ENCODE data around the gene SENP3.
A peak's percentile ranks its signal among the peaks of the same experiment; 100 is the strongest.

Gene SENP3

DNA sequence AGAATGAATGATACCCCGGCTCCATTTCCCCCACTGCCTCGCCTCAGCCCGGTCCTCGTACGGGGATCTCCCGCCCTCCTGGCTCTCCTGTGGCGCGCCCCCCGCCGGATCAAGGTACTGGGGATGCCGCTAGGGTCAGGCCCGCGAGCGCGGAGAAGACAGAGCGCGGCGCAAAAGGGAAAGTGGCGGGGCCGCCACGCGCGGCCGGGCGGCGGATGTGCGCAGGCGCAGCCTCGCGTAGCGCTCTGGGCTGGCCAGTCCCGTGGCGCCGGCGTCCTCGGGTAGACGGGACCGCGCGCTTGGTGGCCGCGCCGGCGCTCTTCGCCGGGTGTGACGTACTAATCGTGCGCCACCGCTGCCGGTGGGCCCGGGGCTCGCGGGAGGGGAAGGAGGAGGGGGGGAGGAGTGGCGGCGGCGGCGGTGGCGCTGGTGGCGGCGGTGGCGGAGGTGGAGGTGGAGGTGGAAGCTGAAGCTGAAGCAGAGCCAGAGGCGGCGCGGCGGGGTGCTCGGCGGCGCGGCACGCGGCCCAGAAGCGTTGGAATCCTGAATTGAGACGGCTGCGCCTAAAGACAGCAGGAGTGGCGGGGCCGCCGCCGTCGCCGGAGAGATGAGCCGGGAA is at the start of gene SENP3:
TSS of gene SENP3 (plus strand) at position 331 of the 619 bp plus-strand sequence. CDS start 1,158 bp downstream, outside the sequence.
- Histone ChIP-seq H3K36me3 (ENCODE audit: control insufficient read depth, low read depth, low read length) (peaks cover 27% of the 10 kb centered on the region), H3K9me3 (ENCODE audit: control insufficient read depth, low read depth, low read length) (no peaks in the 10 kb centered on the region), H3K27ac (ENCODE audit: low read length) (peak within 1 kb of the TSS; percentile 61), H3K4me1 (ENCODE audit: control insufficient read depth, low read depth, low read length) (peaks cover 31% of the 10 kb centered on the region), H3K9ac (ENCODE audit: low read length) (peak within 1 kb of the TSS; percentile 80), H3K27me3 (ENCODE audit: control insufficient read depth, insufficient read depth, low read length) (no peaks in the 10 kb centered on the region), H3K4me3 (ENCODE audit: low read length) (peak within 1 kb of the TSS; percentile 86)

DNA sequence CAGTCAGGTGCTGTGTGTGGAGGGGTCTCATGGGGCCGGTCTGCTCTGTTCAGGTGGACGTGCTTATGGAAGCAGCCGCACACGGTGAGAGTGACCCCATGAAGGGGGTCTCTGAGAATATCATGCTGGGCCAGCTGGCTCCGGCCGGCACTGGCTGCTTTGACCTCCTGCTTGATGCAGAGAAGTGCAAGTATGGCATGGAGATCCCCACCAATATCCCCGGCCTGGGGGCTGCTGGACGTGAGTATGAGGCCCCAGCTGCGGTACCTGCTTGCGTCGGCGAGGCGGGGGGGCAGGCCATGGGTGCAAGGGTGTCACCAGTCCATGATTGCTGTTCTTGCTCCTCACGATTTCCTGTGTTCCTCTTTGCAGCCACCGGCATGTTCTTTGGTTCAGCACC is 49.6 kb upstream of the SENP3 start:
- peaks cover 67% of the 10 kb centered on the region for H3K36me3 ChIP-seq (ENCODE audit: control insufficient read depth, low read depth, low read length)
- no peak overlapping the region for H3K9ac ChIP-seq (ENCODE audit: low read length)
- H3K27ac ChIP-seq (ENCODE audit: low read length) = no peak overlapping the region
- no peaks in the 10 kb centered on the region for H3K4me1 ChIP-seq (ENCODE audit: control insufficient read depth, low read depth, low read length)
- no peaks in the 10 kb centered on the region for H3K9me3 ChIP-seq (ENCODE audit: control insufficient read depth, low read depth, low read length)
- no peak overlapping the region for H3K4me3 ChIP-seq (ENCODE audit: low read length)
- no peaks in the 10 kb centered on the region for H3K27me3 ChIP-seq (ENCODE audit: control insufficient read depth, insufficient read depth, low read length)

DNA sequence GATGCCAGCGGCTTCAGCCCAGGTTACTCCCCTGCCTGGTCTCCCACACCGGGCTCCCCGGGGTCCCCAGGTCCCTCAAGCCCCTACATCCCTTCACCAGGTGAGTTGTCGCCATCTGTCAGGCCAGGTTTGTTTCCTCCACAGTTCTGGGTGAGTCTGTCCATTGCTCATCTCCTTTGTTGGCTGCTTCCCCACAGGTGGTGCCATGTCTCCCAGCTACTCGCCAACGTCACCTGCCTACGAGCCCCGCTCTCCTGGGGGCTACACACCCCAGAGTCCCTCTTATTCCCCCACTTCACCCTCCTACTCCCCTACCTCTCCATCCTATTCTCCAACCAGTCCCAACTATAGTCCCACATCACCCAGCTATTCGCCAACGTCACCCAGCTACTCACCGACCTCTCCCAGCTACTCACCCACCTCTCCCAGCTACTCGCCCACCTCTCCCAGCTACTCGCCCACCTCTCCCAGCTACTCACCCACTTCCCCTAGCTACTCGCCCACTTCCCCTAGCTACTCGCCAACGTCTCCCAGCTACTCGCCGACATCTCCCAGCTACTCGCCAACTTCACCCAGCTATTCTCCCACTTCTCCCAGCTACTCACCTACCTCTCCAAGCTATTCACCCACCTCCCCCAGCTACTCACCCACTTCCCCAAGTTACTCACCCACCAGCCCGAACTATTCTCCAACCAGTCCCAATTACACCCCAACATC is 48.7 kb upstream of the SENP3 start:
- Histone ChIP-seq H3K27ac (ENCODE audit: low read length) (no peak overlapping the region), H3K4me3 (ENCODE audit: low read length) (no peak overlapping the region), H3K9me3 (ENCODE audit: control insufficient read depth, low read depth, low read length) (no peaks in the 10 kb centered on the region), H3K9ac (ENCODE audit: low read length) (no peak overlapping the region), H3K27me3 (ENCODE audit: control insufficient read depth, insufficient read depth, low read length) (no peaks in the 10 kb centered on the region), H3K4me1 (ENCODE audit: control insufficient read depth, low read depth, low read length) (no peaks in the 10 kb centered on the region), H3K36me3 (ENCODE audit: control insufficient read depth, low read depth, low read length) (peaks cover 60% of the 10 kb centered on the region)

DNA sequence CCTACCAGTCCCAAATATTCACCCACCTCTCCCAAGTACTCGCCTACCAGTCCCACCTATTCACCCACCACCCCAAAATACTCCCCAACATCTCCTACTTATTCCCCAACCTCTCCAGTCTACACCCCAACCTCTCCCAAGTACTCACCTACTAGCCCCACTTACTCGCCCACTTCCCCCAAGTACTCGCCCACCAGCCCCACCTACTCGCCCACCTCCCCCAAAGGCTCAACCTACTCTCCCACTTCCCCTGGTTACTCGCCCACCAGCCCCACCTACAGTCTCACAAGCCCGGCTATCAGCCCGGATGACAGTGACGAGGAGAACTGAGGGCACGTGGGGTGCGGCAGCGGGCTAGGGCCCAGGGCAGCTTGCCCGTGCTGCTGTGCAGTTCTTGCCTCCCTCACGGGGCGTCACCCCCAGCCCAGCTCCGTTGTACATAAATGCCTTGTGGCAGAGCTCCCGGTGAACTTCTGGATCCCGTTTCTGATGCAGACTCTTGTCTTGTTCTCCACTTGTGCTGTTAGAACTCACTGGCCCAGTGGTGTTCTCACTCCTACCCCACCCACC is 47.8 kb upstream of the SENP3 start:
- peaks cover 51% of the 10 kb centered on the region for H3K36me3 ChIP-seq (ENCODE audit: control insufficient read depth, low read depth, low read length)
- H3K27me3 ChIP-seq (ENCODE audit: control insufficient read depth, insufficient read depth, low read length) = no peaks in the 10 kb centered on the region
- no peak overlapping the region for H3K9ac ChIP-seq (ENCODE audit: low read length)
- no peak overlapping the region for H3K27ac ChIP-seq (ENCODE audit: low read length)
- no peaks in the 10 kb centered on the region for H3K9me3 ChIP-seq (ENCODE audit: control insufficient read depth, low read depth, low read length)
- no peak overlapping the region for H3K4me3 ChIP-seq (ENCODE audit: low read length)
- H3K4me1 ChIP-seq (ENCODE audit: control insufficient read depth, low read depth, low read length) = no peaks in the 10 kb centered on the region

DNA sequence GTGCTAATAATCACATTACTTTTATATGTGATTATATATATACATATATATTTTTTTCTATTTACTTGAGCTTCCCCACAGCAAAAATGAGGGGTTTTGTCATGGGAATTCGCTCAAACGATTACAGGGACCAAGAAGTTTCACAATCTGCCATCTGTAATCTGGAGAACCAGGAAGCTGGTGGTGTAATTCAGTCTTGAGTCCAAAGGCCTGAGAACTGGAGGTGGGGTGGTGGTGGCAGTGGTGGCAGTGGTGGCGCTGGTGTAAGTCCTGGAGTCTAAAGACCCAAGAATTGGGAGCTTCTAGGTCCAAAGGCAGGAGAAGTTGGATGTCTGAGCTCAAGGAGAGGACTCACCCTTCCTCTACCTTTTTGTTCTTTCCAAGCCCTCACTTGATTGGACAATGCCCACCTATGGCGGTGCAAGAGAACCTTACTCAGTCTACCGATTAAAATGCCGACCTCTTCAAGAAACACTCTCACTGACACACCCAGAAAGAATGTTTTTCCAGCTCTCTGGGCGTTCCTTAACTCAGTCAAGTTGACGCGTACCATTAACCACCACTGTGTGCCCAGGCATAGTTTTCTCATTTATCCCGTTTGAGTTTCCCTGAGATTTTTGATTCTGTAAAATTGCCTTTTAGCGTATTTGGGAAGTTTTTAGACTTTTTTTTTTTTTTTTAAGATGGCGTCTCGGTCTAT is 45.7 kb upstream of the SENP3 start:
- H3K9me3 ChIP-seq (ENCODE audit: control insufficient read depth, low read depth, low read length) = no peaks in the 10 kb centered on the region
- H3K36me3 ChIP-seq (ENCODE audit: control insufficient read depth, low read depth, low read length) = peaks cover 30% of the 10 kb centered on the region
- no peak overlapping the region for H3K9ac ChIP-seq (ENCODE audit: low read length)

DNA sequence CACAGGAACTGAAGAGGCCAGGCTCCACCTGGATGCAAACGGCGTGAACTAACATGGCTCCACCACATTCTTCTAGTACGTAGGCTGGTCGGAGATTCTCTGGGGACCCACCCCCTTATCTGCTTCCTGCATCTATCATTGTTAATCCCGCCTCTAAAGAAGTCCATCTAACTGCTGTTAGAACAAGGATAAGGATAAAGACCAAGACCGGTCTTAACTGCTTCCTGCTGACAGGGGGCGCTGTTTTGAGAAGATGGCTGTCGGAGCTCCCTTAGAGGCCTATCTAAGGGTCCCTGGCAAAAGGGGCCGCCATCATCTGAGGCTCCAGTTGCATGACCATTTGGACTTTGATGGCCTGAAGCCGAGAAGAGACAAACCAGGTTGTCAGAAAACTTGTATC is 38.7 kb upstream of the SENP3 start:
- Histone ChIP-seq H3K27ac (ENCODE audit: low read length) (no peak overlapping the region), H3K4me1 (ENCODE audit: control insufficient read depth, low read depth, low read length) (no peaks in the 10 kb centered on the region), H3K9me3 (ENCODE audit: control insufficient read depth, low read depth, low read length) (no peaks in the 10 kb centered on the region), H3K4me3 (ENCODE audit: low read length) (no peak overlapping the region), H3K36me3 (ENCODE audit: control insufficient read depth, low read depth, low read length) (no peaks in the 10 kb centered on the region), H3K9ac (ENCODE audit: low read length) (no peak overlapping the region), H3K27me3 (ENCODE audit: control insufficient read depth, insufficient read depth, low read length) (no peaks in the 10 kb centered on the region)

More for the DNA sequence above, 45.7 kb upstream of the SENP3 start:
- Histone ChIP-seq H3K27me3 (ENCODE audit: control insufficient read depth, insufficient read depth, low read length) (no peaks in the 10 kb centered on the region), H3K4me1 (ENCODE audit: control insufficient read depth, low read depth, low read length) (no peaks in the 10 kb centered on the region), H3K27ac (ENCODE audit: low read length) (no peak overlapping the region), H3K4me3 (ENCODE audit: low read length) (no peak overlapping the region)

DNA sequence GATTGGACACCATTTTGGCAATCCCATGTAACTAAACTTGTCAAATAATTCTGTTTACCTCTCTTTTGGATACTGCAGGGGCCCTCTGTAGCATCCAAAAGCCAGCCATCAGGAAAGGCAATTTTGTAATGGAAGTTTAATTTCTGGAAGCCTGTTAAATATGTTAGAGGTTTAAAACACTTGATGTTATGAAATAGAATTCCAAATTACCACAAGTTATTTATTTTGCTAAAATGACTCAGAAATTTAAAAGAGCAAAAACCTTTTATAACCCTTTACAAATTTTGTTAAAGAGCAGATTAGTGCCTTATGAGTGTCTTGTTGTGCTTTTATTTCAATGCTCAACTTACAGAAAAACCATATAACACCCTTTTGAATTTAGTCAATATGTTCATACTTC is 32.9 kb upstream of the SENP3 start:
- Histone ChIP-seq H3K27ac (ENCODE audit: low read length) (no peak overlapping the region), H3K9me3 (ENCODE audit: control insufficient read depth, low read depth, low read length) (peaks cover 7% of the 10 kb centered on the region), H3K36me3 (ENCODE audit: control insufficient read depth, low read depth, low read length) (no peaks in the 10 kb centered on the region), H3K4me3 (ENCODE audit: low read length) (no peak overlapping the region), H3K4me1 (ENCODE audit: control insufficient read depth, low read depth, low read length) (no peaks in the 10 kb centered on the region), H3K9ac (ENCODE audit: low read length) (no peak overlapping the region), H3K27me3 (ENCODE audit: control insufficient read depth, insufficient read depth, low read length) (no peaks in the 10 kb centered on the region)

DNA sequence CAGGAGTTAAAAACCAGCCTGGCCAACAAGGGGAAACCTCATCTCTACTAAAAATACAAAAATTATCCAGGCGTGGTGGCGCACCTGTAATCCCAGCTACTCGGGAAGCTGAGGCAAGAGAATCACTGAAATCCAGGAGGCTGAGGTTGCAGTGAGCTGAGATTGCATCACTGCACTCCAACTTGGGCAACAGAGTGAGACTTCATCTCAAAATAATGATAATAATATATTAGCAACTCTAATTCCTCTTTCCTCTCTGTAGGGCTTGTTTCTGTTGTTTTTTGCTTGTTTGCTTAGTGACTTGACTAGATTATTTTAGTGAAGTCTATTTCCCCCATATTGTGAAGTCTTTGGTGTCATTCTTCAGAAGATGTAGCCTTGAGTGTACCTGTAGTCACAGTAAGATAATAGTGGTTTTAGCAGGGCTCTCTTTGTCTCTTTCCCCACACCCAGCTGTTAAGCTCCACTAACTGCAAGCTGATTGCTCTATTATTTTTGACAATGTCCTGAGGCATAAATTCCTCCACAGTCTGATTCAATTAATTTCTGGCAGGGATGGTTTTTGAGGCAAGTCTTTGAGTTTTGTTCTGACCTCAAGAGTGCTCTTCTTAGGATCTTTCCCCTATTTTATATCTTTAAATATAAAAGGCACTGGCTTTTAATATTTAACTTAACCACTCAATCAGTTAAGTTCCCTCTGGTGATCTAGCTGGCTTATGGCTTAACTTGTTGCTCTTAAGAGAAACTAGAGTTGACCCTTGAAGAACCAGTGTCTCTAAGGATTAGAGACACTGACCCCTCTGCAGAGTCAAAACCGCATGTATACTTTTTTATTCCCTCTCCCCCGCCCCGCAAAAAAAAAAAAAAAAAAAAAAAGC is 31.5 kb upstream of the SENP3 start:
- no peak overlapping the region for H3K9ac ChIP-seq (ENCODE audit: low read length)
- peaks cover 7% of the 10 kb centered on the region for H3K9me3 ChIP-seq (ENCODE audit: control insufficient read depth, low read depth, low read length)
- no peak overlapping the region for H3K27ac ChIP-seq (ENCODE audit: low read length)
- no peaks in the 10 kb centered on the region for H3K36me3 ChIP-seq (ENCODE audit: control insufficient read depth, low read depth, low read length)
- no peaks in the 10 kb centered on the region for H3K4me1 ChIP-seq (ENCODE audit: control insufficient read depth, low read depth, low read length)
- no peak overlapping the region for H3K4me3 ChIP-seq (ENCODE audit: low read length)
- H3K27me3 ChIP-seq (ENCODE audit: control insufficient read depth, insufficient read depth, low read length) = no peaks in the 10 kb centered on the region

DNA sequence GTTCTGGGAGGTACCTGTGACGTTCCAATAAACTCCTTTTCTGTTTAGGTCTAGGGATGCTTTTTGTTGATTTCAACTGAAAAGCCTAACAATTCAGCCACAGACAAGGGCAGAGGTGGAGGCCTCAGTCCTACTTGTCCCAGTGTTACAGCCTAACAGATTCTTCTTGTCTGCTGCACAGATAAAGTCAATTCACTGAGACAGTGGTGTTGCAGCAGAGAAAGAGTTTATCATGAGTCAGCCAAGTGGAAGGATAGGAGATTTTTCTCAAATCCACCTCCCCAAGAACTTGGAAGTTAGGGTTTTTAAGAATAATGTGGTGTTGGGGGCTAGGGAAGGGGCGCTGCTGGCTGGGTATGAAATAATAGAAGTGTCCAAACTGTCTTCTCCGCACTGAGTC is 23.7 kb upstream of the SENP3 start:
- Histone ChIP-seq H3K27me3 (ENCODE audit: control insufficient read depth, insufficient read depth, low read length) (no peaks in the 10 kb centered on the region), H3K4me1 (ENCODE audit: control insufficient read depth, low read depth, low read length) (no peaks in the 10 kb centered on the region), H3K9ac (ENCODE audit: low read length) (no peak overlapping the region), H3K9me3 (ENCODE audit: control insufficient read depth, low read depth, low read length) (no peaks in the 10 kb centered on the region), H3K4me3 (ENCODE audit: low read length) (no peak overlapping the region), H3K36me3 (ENCODE audit: control insufficient read depth, low read depth, low read length) (no peaks in the 10 kb centered on the region), H3K27ac (ENCODE audit: low read length) (no peak overlapping the region)

DNA sequence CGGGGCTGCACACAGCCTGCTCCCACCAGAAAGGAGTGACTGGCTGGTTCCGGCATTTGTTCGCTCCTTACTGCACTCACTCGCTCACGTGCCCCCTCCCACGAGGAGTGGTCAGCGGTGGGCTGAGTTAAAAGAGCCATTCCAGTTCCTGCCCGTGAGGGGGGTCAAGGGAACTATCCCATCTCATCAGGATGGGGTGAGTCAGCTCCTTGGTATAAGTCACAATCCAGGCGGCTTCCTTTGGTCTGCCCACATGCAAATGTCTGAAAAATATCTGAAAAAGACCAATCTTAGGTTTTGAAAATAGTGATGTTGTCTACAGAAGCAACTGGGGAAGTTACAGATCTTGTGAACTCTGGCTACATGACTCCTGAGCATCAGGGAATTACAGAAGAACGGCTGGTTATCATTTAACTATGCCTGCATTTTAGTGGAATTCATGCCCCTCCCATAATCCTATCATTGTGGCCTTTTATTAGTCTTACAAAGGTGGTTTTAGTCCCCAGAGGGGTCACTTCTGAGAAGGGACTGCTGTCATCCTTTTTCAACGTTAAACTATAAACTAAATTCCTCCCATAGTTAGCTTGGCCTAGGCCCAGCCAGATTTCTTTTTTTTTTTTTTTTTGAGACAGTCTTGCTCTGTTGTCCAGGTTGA is 22.7 kb upstream of the SENP3 start:
- Histone ChIP-seq H3K36me3 (ENCODE audit: control insufficient read depth, low read depth, low read length) (no peaks in the 10 kb centered on the region), H3K9ac (ENCODE audit: low read length) (no peak overlapping the region), H3K4me1 (ENCODE audit: control insufficient read depth, low read depth, low read length) (no peaks in the 10 kb centered on the region), H3K4me3 (ENCODE audit: low read length) (no peak overlapping the region), H3K9me3 (ENCODE audit: control insufficient read depth, low read depth, low read length) (no peaks in the 10 kb centered on the region), H3K27ac (ENCODE audit: low read length) (no peak overlapping the region), H3K27me3 (ENCODE audit: control insufficient read depth, insufficient read depth, low read length) (no peaks in the 10 kb centered on the region)
